Osteoblast (primary cell): Measurements from ENCODE around the gene ARHGAP42. TPM values are rescaled to one million over a fixed set of nuclear protein-coding genes. Genes with fewer than 3 reads are reported as not detected.
A peak's percentile ranks its signal among the peaks of the same experiment; 100 is the strongest.

Source experiments
- DNase-seq: peaks from one replicate; pipeline ENCODE4 v3.0.0; 2011; ENCODE audit warnings: low spot score, mixed read lengths; ENCODE audit not compliant: insufficient read length; ENCODE audit errors: missing footprints
- H2AFZ ChIP-seq: 2 replicates; pipeline ENCODE4 v1.6.0; 2011; ENCODE audit warnings: mild to moderate bottlenecking, low read length
- H3K27ac ChIP-seq: 2 replicates; pipeline ENCODE4 v1.5.1; 2011; ENCODE audit warnings: mild to moderate bottlenecking, low read depth, low read length, moderate library complexity
- H3K27me3 ChIP-seq: 2 replicates; pipeline ENCODE4 v1.6.0; 2012; ENCODE audit warnings: mild to moderate bottlenecking, control low read depth, inconsistent platforms, low read length, moderate library complexity; ENCODE audit not compliant: insufficient read depth
- H3K36me3 ChIP-seq: 2 replicates; pipeline ENCODE4 v1.5.1; 2011; ENCODE audit warnings: mild to moderate bottlenecking, low read length, control low read depth, moderate library complexity; ENCODE audit not compliant: insufficient read depth
- H3K4me1 ChIP-seq: 2 replicates; pipeline ENCODE4 v1.5.1; 2011; ENCODE audit warnings: mild to moderate bottlenecking, low read length, control low read depth, moderate library complexity; ENCODE audit not compliant: insufficient read depth
- H3K4me2 ChIP-seq: 2 replicates; pipeline ENCODE4 v1.6.0; 2011; ENCODE audit warnings: mild to moderate bottlenecking, low read length; ENCODE audit not compliant: insufficient read depth
- H3K4me3 ChIP-seq: fragments of 200-600 bp; sonication (generic); 3 replicates; pipeline ENCODE4 v1.5.1; 2012; ENCODE audit warnings: mild to moderate bottlenecking, low read length, inconsistent platforms; ENCODE audit not compliant: insufficient read depth
- H3K79me2 ChIP-seq: 2 replicates; pipeline ENCODE4 v1.6.0; 2012; ENCODE audit warnings: mild to moderate bottlenecking, low read length, control low read depth, inconsistent platforms; ENCODE audit not compliant: insufficient read depth
- H3K9me3 ChIP-seq: 2 replicates; pipeline ENCODE4 v1.5.1; 2011; ENCODE audit warnings: low read depth, low read length, control low read depth
- H4K20me1 ChIP-seq: 2 replicates; pipeline ENCODE4 v1.6.0; 2012; ENCODE audit warnings: mild to moderate bottlenecking, low read length, control low read depth; ENCODE audit not compliant: insufficient read depth
- total RNA-seq: library from RNA; depleted of rRNA; stranded (reverse); fragments of >200 nt; gene quantifications from 2 replicates; pipeline ENCODE4 v1.2.3, GENCODE V29; 2012
- TF ChIP-seq, protein P1 (sequence below): IDR thresholded peaks from 2 replicates; pipeline ENCODE4 v1.5.1; 2011; ENCODE audit warnings: mild to moderate bottlenecking, low read depth, low read length, moderate library complexity; ENCODE audit errors: extremely low read depth

The ARHGAP42 gene
- total RNA-seq, 1 donor: 9.4 TPM

DNA sequence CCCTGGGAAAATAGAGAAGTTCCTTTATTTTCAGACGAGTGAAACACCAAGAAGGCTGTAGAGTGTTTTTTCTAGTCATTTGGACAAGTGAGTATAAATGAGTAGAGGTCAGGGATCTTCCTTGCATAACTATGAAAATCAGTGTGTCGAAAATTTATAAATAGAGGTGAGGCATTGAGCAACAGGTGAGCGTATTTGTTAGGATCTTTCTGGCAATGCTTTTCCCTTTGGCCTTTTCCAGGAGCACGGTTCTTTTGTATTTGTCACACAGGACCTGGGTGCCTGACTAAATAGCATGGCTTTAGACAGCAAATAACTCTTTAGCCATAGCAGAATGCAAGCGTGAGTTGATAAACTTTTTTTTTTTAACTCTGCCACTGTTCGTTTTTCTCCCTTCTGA, 19.6 kb upstream of the ARHGAP42 start:
- Histone ChIP-seq H3K4me3 (no peak overlapping the region), H3K79me2 (no peaks in the 10 kb centered on the region), H3K27ac (no peak overlapping the region), H2AFZ (no peak overlapping the region), H4K20me1 (no peaks in the 10 kb centered on the region), H3K4me2 (no peak overlapping the region), H3K36me3 (no peaks in the 10 kb centered on the region), H3K4me1 (no peaks in the 10 kb centered on the region), H3K27me3 (no peaks in the 10 kb centered on the region), H3K9me3 (no peaks in the 10 kb centered on the region)
- DNase-seq: no peak
- TF ChIP-seq, protein P1, sequence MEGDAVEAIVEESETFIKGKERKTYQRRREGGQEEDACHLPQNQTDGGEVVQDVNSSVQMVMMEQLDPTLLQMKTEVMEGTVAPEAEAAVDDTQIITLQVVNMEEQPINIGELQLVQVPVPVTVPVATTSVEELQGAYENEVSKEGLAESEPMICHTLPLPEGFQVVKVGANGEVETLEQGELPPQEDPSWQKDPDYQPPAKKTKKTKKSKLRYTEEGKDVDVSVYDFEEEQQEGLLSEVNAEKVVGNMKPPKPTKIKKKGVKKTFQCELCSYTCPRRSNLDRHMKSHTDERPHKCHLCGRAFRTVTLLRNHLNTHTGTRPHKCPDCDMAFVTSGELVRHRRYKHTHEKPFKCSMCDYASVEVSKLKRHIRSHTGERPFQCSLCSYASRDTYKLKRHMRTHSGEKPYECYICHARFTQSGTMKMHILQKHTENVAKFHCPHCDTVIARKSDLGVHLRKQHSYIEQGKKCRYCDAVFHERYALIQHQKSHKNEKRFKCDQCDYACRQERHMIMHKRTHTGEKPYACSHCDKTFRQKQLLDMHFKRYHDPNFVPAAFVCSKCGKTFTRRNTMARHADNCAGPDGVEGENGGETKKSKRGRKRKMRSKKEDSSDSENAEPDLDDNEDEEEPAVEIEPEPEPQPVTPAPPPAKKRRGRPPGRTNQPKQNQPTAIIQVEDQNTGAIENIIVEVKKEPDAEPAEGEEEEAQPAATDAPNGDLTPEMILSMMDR: no peak

DNA sequence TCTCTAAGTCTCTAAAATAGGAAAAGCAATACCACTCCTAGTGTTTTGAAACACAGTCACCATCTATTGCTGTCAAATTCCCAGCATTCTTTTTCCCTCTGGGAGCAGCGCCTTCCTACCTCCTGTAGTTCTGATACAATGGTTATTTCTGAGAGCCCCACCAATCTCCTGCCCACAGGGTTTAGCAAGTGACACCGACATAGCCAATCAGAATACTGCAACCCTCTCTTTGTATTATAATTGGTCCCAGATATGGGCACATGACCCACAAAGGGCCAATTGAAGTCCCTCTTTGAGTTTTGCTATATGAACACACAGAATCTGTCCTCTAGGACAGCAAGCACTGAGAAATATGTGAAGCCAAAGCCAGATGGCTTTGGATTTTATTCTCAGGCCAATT, 16.9 kb upstream of the ARHGAP42 start:
- H3K36me3 ChIP-seq: no peaks in the 10 kb centered on the region
- H3K27ac ChIP-seq: no peak overlapping the region
- H3K4me2 ChIP-seq: no peak overlapping the region
- no peaks in the 10 kb centered on the region for H3K79me2 ChIP-seq
- no peak overlapping the region for H2AFZ ChIP-seq
- no peaks in the 10 kb centered on the region for H4K20me1 ChIP-seq
- TF ChIP-seq, protein P1: no peak
- no peak for DNase-seq
- no peaks in the 10 kb centered on the region for H3K4me1 ChIP-seq
- H3K27me3 ChIP-seq: no peaks in the 10 kb centered on the region
- H3K9me3 ChIP-seq: no peaks in the 10 kb centered on the region
- no peak overlapping the region for H3K4me3 ChIP-seq

DNA sequence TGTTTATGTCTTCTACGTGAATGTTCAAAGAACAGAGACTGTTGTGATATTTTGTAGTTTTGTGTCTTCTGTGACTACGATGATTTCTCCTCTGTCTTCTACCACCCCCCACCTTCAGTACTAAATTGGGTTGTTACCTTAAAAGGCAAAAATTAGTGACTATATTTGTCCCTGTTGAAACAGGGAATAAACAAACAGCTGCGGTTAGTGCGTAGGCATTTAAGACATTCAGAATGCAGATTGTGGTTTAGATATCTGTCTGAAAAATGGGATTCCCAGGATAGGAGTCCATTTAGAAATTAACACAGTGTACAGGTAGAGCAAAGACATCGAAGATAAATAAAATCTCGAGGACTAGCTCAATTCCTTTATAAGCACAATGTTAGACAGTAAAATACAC, 15.6 kb upstream of the ARHGAP42 start:
- Histone ChIP-seq H3K79me2 (no peaks in the 10 kb centered on the region), H3K4me2 (no peak overlapping the region), H3K4me3 (no peak overlapping the region), H4K20me1 (no peaks in the 10 kb centered on the region), H3K27ac (no peak overlapping the region), H3K36me3 (no peaks in the 10 kb centered on the region), H3K9me3 (no peaks in the 10 kb centered on the region), H3K4me1 (no peaks in the 10 kb centered on the region), H2AFZ (no peak overlapping the region), H3K27me3 (no peaks in the 10 kb centered on the region)
- no peak for DNase-seq
- TF ChIP-seq, protein P1: no peak

DNA sequence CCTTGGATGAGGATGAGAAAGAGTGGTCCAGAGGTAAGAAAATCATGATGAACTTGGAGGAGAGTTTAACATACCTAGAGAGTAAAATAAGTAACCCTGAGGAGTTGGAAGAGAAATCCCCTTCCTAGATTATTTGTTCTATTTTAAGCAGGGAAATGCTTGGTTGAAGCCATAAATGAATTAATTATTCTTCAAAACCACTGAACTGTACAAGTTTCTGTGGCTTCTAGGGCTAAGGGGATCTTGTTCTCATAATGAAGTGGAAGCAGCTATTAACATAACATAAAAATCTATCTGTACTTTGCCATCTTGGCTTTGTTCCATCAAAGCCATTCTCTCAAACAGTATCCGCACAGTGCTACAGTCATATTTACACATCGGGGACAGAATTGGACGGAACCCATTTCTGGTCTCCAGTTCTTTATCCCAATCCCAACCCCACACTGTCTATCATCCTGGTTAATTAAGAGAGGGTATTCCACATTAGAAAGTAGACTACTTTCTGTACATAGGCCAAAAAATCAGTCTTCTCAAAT, 14.5 kb upstream of the ARHGAP42 start:
- peak; percentile 29 for DNase-seq
- Histone ChIP-seq H3K4me1 (no peaks in the 10 kb centered on the region), H2AFZ (no peak overlapping the region), H3K27ac (no peak overlapping the region), H3K36me3 (no peaks in the 10 kb centered on the region), H3K27me3 (no peaks in the 10 kb centered on the region), H4K20me1 (no peaks in the 10 kb centered on the region), H3K9me3 (no peaks in the 10 kb centered on the region), H3K79me2 (no peaks in the 10 kb centered on the region), H3K4me3 (no peak overlapping the region), H3K4me2 (no peak overlapping the region)
- TF ChIP-seq, protein P1: no peak
